GM19463 (cell line): ENCODE measurements around the gene ZDHHC24.
"Not testable (repeated sequence)": the region's sequence is repeated elsewhere in the genome, so short reads cannot be mapped to it uniquely, and the experiment has no call there.

Experiments
- ATAC-seq: cut with Tn5 transposase; IDR thresholded peaks from one replicate; pipeline ENCODE4 v1.9.1; 2021; ENCODE audit warnings: mild to moderate bottlenecking, moderate library complexity; ENCODE audit not compliant: unreplicated experiment

The ZDHHC24 gene

DNA sequence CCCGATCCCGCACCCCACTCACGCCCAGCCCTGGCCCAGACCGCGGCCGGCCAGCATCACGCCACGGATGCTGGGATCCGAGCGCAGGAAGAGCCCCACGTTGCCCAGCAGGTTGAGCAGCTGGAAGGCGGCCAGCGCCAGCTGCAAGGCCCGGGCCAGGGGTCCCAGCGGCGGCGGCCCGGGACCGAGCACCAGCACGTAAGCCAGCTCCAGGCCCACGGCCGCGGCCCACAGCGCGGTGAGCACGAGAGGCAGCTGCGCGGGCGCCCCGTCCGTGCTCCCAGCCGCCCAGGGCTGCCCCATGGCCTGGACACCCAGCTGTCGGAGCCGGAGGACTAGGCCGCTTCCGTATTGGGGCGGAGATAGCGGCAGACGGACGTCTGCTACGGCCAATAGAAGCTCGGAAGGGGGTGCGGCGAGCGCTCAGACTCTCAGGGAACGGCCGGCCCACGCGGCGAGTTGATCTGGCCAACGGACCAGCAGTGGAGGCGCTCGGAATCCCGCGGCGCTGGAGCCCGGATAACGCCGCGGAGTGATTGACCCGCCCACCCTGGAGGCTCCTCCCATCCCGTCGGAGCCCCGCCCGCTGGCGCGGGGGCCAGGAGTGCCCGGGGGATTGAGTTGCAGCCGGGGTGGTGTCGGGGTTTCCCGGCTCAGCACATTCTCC is at the start of gene ZDHHC24:
Gene ZDHHC24 (minus strand): TSS at position 348 of the 667 bp plus-strand sequence. CDS start 45 bp downstream, at position 303.
- ATAC-seq: peak; percentile 92

- no peak for ATAC-seq
These were observed 49.5 kb upstream of the ZDHHC24 start for GRCh38 chr11:66595245-66595904.

DNA sequence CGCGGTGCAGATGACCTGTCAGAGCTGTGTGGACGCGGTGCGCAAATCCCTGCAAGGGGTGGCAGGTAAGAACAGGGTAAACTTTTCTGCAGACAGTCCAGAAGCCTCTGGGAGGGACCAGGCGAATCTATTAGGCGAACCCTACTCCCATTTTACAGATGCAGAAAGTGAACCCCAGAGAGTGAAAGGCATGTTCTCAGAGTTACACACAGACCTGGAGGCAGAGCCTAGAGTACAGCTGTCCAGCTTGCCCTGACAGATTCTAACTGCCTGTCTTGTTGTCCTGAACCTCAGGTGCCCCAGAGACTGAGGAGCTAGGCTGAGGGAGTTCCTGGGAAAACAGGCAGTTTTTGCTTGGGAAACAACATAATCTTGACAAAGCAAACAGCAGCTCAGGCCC is 47.8 kb upstream of the ZDHHC24 start:
- no peak for ATAC-seq

- no peak for ATAC-seq
These were observed 47.4 kb upstream of the ZDHHC24 start for GRCh38 chr11:66593303-66593635.

DNA sequence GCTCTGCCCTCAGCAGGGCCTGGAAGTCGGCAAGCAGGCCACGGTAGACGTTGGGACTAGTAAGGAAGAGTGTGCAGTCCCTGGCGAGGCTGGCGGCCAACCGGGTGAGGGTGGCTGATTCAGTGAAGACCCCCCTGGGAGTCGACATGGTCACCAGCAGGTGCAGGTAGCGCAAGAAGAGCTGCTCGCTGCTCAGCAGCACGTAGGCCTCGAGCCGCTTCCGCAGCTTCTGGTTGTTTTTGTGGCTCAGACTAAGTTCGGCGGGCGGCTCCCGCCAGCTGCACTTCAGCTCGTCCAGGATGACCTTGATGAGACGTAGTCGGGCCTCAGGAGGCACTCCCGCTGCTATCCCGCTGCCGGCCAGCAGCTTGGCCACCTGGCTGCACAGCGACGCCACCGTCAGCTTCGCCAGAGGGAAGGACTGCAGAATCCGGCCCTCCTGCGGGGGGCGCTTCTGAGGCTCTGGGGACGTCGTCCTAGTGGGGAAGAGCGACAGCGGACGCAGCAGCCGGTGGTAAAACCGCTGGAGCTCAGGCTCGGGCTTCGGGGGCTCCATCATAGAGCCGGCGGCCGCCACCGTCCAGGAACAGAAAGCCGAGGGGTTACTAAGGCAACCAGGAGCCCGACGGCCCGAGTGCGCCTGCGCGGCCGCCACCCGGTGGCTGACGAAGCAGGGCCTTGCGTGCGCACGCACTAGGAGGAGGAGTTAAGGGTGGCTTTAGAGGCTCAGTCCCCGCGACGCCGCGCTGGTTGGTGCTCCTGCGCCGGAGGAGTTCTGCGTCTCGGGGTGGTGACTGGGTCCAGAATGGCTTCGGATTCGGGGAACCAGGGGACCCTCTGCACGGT is 46.8 kb upstream of the ZDHHC24 start, which contains the start of the genes CCDC87 and CCS:
Gene CCDC87 (minus strand): TSS at position 607 of the 846 bp plus-strand sequence. CDS start 48 bp downstream, at position 559.
Gene CCS (plus strand): TSS at position 729 of the 846 bp plus-strand sequence. CDS start 77 bp downstream, at position 806.
- ATAC-seq: peak; percentile 93

- ATAC-seq: no peak
These were observed 45.3 kb upstream of the ZDHHC24 start for GRCh38 chr11:66591175-66591574.

DNA sequence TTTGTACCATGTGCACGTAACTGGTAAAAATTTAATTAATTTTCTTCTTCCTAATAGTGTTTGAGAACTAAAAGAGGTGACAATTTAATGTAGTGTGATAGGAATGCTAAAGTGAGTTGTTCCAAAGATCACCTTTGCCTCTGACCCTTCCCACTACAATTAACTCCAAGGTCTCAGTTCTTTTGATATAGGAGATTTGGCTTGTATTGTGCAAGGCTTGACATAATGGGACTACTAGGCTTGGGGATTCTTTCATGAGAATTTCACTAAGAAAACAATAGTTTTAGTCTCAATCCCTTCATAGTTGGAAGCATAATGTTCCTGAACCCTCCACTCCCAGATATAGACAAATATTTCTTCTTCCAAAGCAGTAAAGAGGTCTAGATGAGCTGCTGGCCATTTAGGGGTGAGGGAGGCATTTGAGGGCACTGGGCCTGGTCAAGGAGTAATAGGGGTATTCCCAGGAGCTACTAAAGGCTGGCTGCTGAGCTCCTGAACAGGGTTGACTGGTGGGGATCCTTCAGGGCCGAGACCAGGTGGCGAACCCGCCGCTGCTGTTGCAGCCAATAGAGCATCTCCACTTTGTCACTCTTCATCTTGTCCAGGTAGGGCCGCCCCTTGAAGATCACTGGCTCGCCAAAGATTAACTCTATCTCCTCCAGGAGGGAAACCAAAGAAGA is 44.3 kb upstream of the ZDHHC24 start:
- ATAC-seq: no peak

DNA sequence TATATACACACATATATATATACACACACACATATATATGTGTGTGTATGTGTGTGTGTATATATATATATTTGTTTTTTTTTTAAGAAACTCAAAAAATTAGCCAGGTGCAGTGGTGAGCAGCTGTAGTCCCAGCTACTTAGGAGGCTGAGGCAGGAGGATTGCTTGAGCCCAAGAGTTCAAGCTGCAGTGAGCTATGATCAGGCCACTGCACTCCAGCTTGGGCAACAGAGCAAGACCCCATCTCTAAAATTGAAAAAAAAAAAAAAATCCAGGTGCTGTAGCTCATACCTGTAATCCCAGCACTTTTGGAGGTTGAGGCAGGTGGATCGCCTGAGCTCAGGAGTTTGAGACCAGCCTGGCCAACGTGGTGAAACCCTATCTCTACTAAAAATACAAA is 43.5 kb upstream of the ZDHHC24 start:
- ATAC-seq: not testable (repeated sequence)

GRCh38 chr11:66586136-66586535 is 40.3 kb upstream of the ZDHHC24 start:
- ATAC-seq: no peak

DNA sequence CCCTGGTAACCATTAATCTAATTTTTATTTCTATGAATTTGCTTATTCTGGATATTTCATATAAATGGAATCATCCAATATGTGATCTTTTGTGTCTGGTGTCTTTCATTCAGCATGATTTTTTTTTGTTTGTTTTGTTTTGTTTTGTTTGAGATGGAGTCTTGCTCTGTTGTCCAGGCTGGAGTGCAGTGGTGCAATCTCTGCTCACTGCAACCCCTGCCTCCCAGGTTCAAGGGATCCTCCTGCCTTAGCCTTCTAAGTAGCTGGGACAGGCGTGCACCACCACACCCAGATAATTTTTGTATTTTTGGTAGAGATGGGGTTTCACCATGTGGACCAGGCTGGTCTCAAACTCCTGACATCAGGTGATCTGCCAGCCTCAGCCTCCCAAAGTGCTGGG is 39.6 kb upstream of the ZDHHC24 start:
- ATAC-seq: not testable (repeated sequence)

- ATAC-seq: not testable (repeated sequence)
These were observed 36.8 kb upstream of the ZDHHC24 start for GRCh38 chr11:66582565-66583147.

DNA sequence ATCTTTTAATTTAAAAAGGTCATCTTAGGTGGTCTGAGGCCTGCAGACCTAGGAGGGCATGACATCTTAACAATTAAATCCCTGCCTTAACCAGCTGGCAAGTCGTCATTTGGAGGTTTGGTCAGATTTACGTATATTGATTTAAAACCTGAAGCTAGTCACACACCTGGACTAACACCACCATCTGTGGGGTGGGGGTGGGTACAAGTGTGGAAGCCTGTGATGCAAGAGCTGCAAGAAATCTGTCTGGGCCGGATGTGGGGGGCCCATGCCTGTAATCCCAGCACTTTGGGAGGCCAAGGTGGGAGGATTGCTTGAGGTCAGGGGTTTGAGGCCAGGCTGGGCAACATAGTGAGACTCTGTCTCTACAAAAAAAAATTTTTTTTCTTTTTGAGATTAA is 35.4 kb upstream of the ZDHHC24 start:
- ATAC-seq: no peak

GRCh38 chr11:66580803-66581202 is 35.0 kb upstream of the ZDHHC24 start:
- ATAC-seq: no peak

- ATAC-seq: no peak
These were observed 33.3 kb upstream of the ZDHHC24 start for GRCh38 chr11:66579017-66579606.

DNA sequence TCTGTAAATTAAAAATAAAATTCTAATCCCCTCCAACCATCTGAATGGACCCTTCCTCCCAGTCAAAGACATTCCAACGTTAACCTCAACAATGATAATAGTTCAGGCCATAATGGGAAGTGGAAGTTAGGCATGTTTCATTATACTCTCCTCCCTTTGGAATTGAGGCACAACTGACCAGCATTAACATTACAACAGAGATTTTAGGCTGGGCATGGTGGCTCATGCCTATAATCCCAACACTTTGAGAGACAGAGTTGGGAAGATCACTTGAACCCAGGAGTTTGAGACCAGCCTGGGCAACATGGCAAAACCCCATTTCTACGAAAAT is 25.0 kb upstream of the ZDHHC24 start:
- ATAC-seq: no peak

GRCh38 chr11:66570079-66570849 is 24.4 kb upstream of the ZDHHC24 start:
- ATAC-seq: no peak

DNA sequence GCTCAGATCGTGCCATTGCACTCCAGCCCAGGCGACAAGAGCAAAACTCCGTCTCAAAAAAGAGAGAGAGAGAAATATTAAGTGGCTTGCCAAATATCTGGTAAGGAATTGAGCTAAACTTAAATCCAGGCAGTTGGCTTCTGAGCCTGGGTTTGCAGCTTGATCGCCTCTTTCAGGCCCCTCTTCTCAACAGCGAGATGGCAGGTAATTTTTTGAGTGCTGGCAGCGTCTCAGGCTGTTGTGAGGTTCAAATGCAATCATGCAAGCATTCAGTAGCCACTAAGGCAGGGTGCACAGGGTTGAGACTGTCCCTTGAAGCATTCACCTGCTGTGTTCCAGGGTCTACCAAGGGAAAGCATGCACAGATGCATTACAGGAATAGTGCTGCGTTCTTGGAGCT is 23.2 kb upstream of the ZDHHC24 start:
- no peak for ATAC-seq

- ATAC-seq: peak; percentile 48
These were observed 22.5 kb upstream of the ZDHHC24 start, which contains the start of gene CTSF for GRCh38 chr11:66568124-66568916. Gene CTSF (minus strand): TSS chr11:66568606. CDS start chr11:66568486, 120 bp downstream.

DNA sequence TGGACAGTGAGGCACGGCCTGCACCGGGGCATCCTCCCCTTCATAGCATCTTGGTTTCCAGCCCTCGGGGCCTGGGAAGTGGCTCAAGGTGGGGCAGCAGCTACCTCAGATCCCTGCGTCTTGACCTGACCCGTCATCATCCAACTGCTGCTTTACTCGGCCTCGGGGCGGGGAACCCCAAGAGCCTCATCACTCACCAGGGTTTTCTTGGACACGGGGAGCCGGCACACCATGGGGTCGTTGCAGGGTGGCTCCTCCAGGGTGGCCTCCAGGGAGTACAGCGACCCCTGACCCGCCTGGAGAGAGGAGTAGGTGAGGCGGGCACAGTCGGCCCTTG is 21.9 kb upstream of the ZDHHC24 start:
- no peak for ATAC-seq
